DMS53 (cell line): Measurements from ENCODE around the gene ISOC1.
A peak's percentile ranks its signal among the peaks of the same experiment; 100 is the strongest.

Experiments
- DNase-seq: peaks from one replicate; lab custom pipeline; 2025; lab: John Stamatoyannopoulos, UW

ISOC1 gene

GRCh38 chr5:129094924-129095899 lies 663 bp downstream of the ISOC1 start:
- peak; percentile 80 for DNase-seq

- peak; percentile 14 for DNase-seq
Measured at GRCh38 chr5:129096382-129096991, 1.9 kb downstream of the ISOC1 start.

- no peak for DNase-seq
Measured at GRCh38 chr5:129097498-129098296, 3.1 kb downstream of the ISOC1 start.

GRCh38 chr5:129098488-129099183 lies 4.1 kb downstream of the ISOC1 start:
- DNase-seq = no peak

GRCh38 chr5:129099184-129099569 lies 4.6 kb downstream of the ISOC1 start:
- DNase-seq = no peak

GRCh38 chr5:129101794-129102193 lies 7.2 kb downstream of the ISOC1 start:
- DNase-seq = no peak

GRCh38 chr5:129103397-129103796 lies 8.8 kb downstream of the ISOC1 start:
- no peak for DNase-seq

- DNase-seq = no peak
Measured at GRCh38 chr5:129104915-129105455, 10.4 kb downstream of the ISOC1 start.

GRCh38 chr5:129107637-129108036 lies 13.1 kb downstream of the ISOC1 start:
- DNase-seq = no peak

GRCh38 chr5:129110742-129111141 lies 16.2 kb downstream of the ISOC1 start:
- no peak for DNase-seq

GRCh38 chr5:129111351-129111750 lies 16.8 kb downstream of the ISOC1 start:
- no peak for DNase-seq

GRCh38 chr5:129112295-129112694 lies 17.7 kb downstream of the ISOC1 start:
- no peak for DNase-seq

- no peak for DNase-seq
Measured at GRCh38 chr5:129113867-129114266, 19.3 kb downstream of the ISOC1 start.

GRCh38 chr5:129114539-129115193 lies 20.1 kb downstream of the ISOC1 start:
- DNase-seq = no peak

GRCh38 chr5:129115680-129116079 lies 21.1 kb downstream of the ISOC1 start:
- DNase-seq = no peak

GRCh38 chr5:129116797-129117196 lies 22.2 kb downstream of the ISOC1 start:
- DNase-seq = no peak

GRCh38 chr5:129118405-129118804 lies 23.9 kb downstream of the ISOC1 start:
- peak; percentile 10 for DNase-seq

- no peak for DNase-seq
Measured at GRCh38 chr5:129118826-129119225, 24.3 kb downstream of the ISOC1 start.

- no peak for DNase-seq
Measured at GRCh38 chr5:129120158-129120581, 25.6 kb downstream of the ISOC1 start.

- DNase-seq = peak; percentile 70
Measured at GRCh38 chr5:129122560-129122959, 28.0 kb downstream of the ISOC1 start.

- DNase-seq = no peak
Measured at GRCh38 chr5:129124608-129125007, 30.1 kb downstream of the ISOC1 start.
